OCI-LY3 (cell line): ENCODE measurements around the gene NCAPG2.

Experiments used
- EZH2phosphoT487 ChIP-seq: fragments of 200-600 bp; shearing (Covaris generic); IDR thresholded peaks from 2 replicates; pipeline ENCODE4 v1.6.1; 2018; ENCODE audit warnings: antibody characterized with exemption, mixed run types, low read depth
- TF ChIP-seq, protein P1 (sequence below): fragments of 200-600, 300-600 bp; sonication (generic); IDR thresholded peaks from 2 replicates; pipeline ENCODE4 v1.5.1; 2014; ENCODE audit warnings: antibody characterized with exemption, low read length, low read depth

DNA sequence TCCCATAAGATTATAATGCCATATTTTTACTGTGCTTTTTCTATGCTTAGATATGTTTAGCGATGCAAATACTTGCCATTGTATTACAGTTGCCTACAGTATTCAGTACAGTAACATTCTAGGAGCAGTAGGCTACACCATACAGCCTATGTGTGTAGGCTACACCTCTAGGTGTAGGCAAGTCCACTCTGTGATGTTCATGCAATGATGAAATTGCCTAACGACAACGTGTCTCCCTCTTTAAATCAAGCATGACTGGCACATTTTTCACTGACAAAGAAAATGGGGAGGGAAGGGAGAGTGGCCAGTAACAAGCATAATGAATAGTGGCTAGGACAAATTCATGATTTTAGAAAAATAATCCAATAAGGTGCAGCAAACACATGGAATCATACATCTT, 1.7 kb downstream of the NCAPG2 start:
- TF ChIP-seq EZH2phosphoT487, result no peak
- TF ChIP-seq, protein P1, sequence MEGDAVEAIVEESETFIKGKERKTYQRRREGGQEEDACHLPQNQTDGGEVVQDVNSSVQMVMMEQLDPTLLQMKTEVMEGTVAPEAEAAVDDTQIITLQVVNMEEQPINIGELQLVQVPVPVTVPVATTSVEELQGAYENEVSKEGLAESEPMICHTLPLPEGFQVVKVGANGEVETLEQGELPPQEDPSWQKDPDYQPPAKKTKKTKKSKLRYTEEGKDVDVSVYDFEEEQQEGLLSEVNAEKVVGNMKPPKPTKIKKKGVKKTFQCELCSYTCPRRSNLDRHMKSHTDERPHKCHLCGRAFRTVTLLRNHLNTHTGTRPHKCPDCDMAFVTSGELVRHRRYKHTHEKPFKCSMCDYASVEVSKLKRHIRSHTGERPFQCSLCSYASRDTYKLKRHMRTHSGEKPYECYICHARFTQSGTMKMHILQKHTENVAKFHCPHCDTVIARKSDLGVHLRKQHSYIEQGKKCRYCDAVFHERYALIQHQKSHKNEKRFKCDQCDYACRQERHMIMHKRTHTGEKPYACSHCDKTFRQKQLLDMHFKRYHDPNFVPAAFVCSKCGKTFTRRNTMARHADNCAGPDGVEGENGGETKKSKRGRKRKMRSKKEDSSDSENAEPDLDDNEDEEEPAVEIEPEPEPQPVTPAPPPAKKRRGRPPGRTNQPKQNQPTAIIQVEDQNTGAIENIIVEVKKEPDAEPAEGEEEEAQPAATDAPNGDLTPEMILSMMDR, result no peak
